Endothelial cell of umbilical vein (primary cell): ENCODE results near the gene EEFSEC. TPM values are rescaled to one million over a fixed set of nuclear protein-coding genes. Genes with fewer than 3 reads are reported as not detected.

Experiments
- BruUV-seq: library from RNA; stranded (reverse); fragments of 400-500 nt; replicated peaks from 2 replicates; lab custom pipeline; 2021; lab: Mats Ljungman, UMichigan
- CTCF ChIA-PET: fragments of 300-600, 350-600 bp; sonication (Branson Sonifier 250); formaldehyde crosslinking; loops from one replicate; lab custom pipeline; 2021; ENCODE audit warnings: antibody characterized with exemption, inconsistent platforms; lab: Charles Lee
- POLR2A ChIA-PET: fragments of 300-600, 350-600 bp; sonication (Branson Sonifier 250); formaldehyde crosslinking; loops from one replicate; lab custom pipeline; 2021; ENCODE audit warnings: antibody characterized with exemption, inconsistent platforms; lab: Charles Lee
- DNase-seq: peaks from one replicate; pipeline ENCODE4 v3.0.0-alpha.2; 2011; ENCODE audit warnings: low read depth, low spot score
- FAIRE-seq: peaks from 2 replicates; lab custom pipeline; 2011; peaks lifted over from hg19 to GRCh38; lab: Jason Lieb, UNC
- H2AFZ ChIP-seq: 2 replicates; pipeline ENCODE4 v1.6.0; 2012; ENCODE audit warnings: low read depth, low read length, control low read depth, inconsistent platforms
- H3K27ac ChIP-seq: 2 replicates; pipeline ENCODE4 v1.5.1; 2011; ENCODE audit warnings: low read depth, mild to moderate bottlenecking, control low read depth, low read length, moderate library complexity; ENCODE audit not compliant: insufficient read depth
- H3K27me3 ChIP-seq, 2 experiments: 2 replicates each; pipeline versions ENCODE4 v1.6.0 to v1.6.1; 2011; ENCODE audit warnings: low read length in 2 of 2, mixed read lengths in 1 of 2; ENCODE audit not compliant: control insufficient read depth in 2 of 2, insufficient read depth in 2 of 2
- H3K36me3 ChIP-seq, 2 experiments: 2 replicates in 1 of 2; 3 replicates in 1 of 2; pipeline ENCODE4 v1.5.1; 2011; ENCODE audit warnings: low read length in 2 of 2, mild to moderate bottlenecking in 1 of 2, moderate library complexity in 1 of 2; ENCODE audit not compliant: control insufficient read depth in 2 of 2, insufficient read depth in 2 of 2; ENCODE audit errors: extremely low read depth in 1 of 2
- H3K4me1 ChIP-seq: 3 replicates; pipeline ENCODE4 v1.5.1; 2011; ENCODE audit warnings: mild to moderate bottlenecking, low read length; ENCODE audit not compliant: control insufficient read depth, insufficient read depth; ENCODE audit errors: extremely low read depth
- H3K4me2 ChIP-seq: 2 replicates; pipeline ENCODE4 v1.6.1; 2011; ENCODE audit warnings: low read length, control low read depth, mixed read lengths; ENCODE audit not compliant: insufficient read depth
- H3K4me3 ChIP-seq, 3 experiments: fragments of 200-600 bp in 1 of 3; sonication (generic), shearing (Covaris generic) in 1 of 3; replicated peaks in 1 of 3; 2 replicates each; pipeline ENCODE4 v1.5.1; 2011 to 2016; ENCODE audit warnings: control low read depth in 3 of 3, low read length in 3 of 3, mild to moderate bottlenecking in 2 of 3, inconsistent platforms in 1 of 3, low read depth in 1 of 3, moderate library complexity in 1 of 3; ENCODE audit not compliant: insufficient read depth in 1 of 3
- H3K79me2 ChIP-seq: 2 replicates; pipeline ENCODE4 v1.6.0; 2012; ENCODE audit warnings: low read length, inconsistent platforms; ENCODE audit not compliant: control insufficient read depth, insufficient read depth
- H3K9ac ChIP-seq: replicated peaks from 2 replicates; pipeline ENCODE3; 2011; ENCODE audit warnings: low read length, control low read depth; ENCODE audit not compliant: insufficient read depth; ENCODE audit errors: extremely low read depth
- H3K9me1 ChIP-seq: replicated peaks from 3 replicates; pipeline ENCODE4 v1.6.0; 2011; ENCODE audit warnings: mild to moderate bottlenecking, low read length; ENCODE audit not compliant: control insufficient read depth, insufficient read depth; ENCODE audit errors: extremely low read depth
- H3K9me3 ChIP-seq: replicated peaks from 2 replicates; pipeline ENCODE4 v1.5.1; 2012; ENCODE audit warnings: low read length, inconsistent platforms; ENCODE audit not compliant: control insufficient read depth, insufficient read depth
- H4K20me1 ChIP-seq: replicated peaks from 2 replicates; pipeline ENCODE3; 2011; ENCODE audit warnings: mild to moderate bottlenecking, low read length; ENCODE audit not compliant: control insufficient read depth, insufficient read depth; ENCODE audit errors: extremely low read depth
- CTCF ChIP-seq, 2 donors: IDR thresholded peaks; 1 replicate in 1 of 2; 2 replicates in 1 of 2; pipeline ENCODE4 v1.5.1; 2011; ENCODE audit warnings: low read length in 2 of 2, mild to moderate bottlenecking in 2 of 2, moderate library complexity in 2 of 2, control low read depth in 1 of 2, inconsistent platforms in 1 of 2, low read depth in 1 of 2; ENCODE audit not compliant: insufficient read depth in 1 of 2; ENCODE audit errors: extremely low read depth in 1 of 2
- EZH2 ChIP-seq: IDR thresholded peaks from 2 replicates; pipeline ENCODE4 v1.6.1; 2012; ENCODE audit warnings: borderline replicate concordance, low read depth, mild to moderate bottlenecking, moderate library complexity, low read length, inconsistent platforms; ENCODE audit not compliant: severe bottlenecking
- FOS ChIP-seq: IDR thresholded peaks from 2 replicates; pipeline ENCODE4 v1.6.1; 2011; ENCODE audit warnings: mild to moderate bottlenecking, low read length, moderate library complexity, borderline replicate concordance; ENCODE audit not compliant: insufficient read depth
- GATA2 ChIP-seq: IDR thresholded peaks from 2 replicates; pipeline ENCODE4 v1.7.0; 2011; ENCODE audit warnings: low read depth, mild to moderate bottlenecking, moderate library complexity, mixed read lengths, low read length; ENCODE audit not compliant: insufficient read length, insufficient read depth
- JUN ChIP-seq: IDR thresholded peaks from 2 replicates; pipeline ENCODE4 v1.6.1; 2011; ENCODE audit warnings: borderline replicate concordance, low read depth; ENCODE audit not compliant: insufficient read length, insufficient read depth
- MAX ChIP-seq: IDR thresholded peaks from 2 replicates; pipeline ENCODE4 v1.6.1; 2011; ENCODE audit not compliant: insufficient read depth, insufficient read length
- MYC ChIP-seq: IDR thresholded peaks from one replicate; pipeline ENCODE4 v1.6.1; 2011; ENCODE audit warnings: mild to moderate bottlenecking, low read depth, low read length
- POLR2A ChIP-seq: IDR thresholded peaks from 2 replicates; pipeline ENCODE4 v1.6.1; 2012; ENCODE audit warnings: low read depth, mild to moderate bottlenecking, control low read depth, low read length
- POLR2AphosphoS5 ChIP-seq: IDR thresholded peaks from 2 replicates; pipeline ENCODE4 v1.6.1; 2012; ENCODE audit warnings: low read depth, mild to moderate bottlenecking, control low read depth, low read length, moderate library complexity; ENCODE audit not compliant: insufficient read depth
- dilution Hi-C: fragments of 300-500 bp; cut with MboI; formaldehyde crosslinking; loops from one replicate; pipeline ENCODE4 v1.15.0; 2019; ENCODE audit warnings: low sequenced_read_pairs; ENCODE audit not compliant: extremely low pct_ligation_motif_present
- intact Hi-C: fragments of 100-400 bp; cut with micrococcal nuclease; formaldehyde crosslinking; loops from one replicate; pipeline ENCODE4 v1.10.0; 2022
- polyA plus RNA-seq, 4 experiments: library from polyadenylated mRNA; depleted of rRNA in 3 of 4; stranded (reverse) in 3 of 4; unstranded in 1 of 4; fragments of >200 nt; gene quantifications; 2 replicates each; pipeline versions ENCODE4 v1.2.1 to v1.2.3, GENCODE V29; 2011 to 2012; ENCODE audit warnings: missing spikeins in 1 of 4
- total RNA-seq: library from RNA; stranded (reverse); gene quantifications from 2 replicates; pipeline ENCODE4 v1.2.3, GENCODE V29; 2021

The EEFSEC gene
- total and polyA plus RNA-seq, 2 donors (not counting 3 experiments of a cell fraction or from before 2014, with no cell fraction given): 13.1 to 14.5 TPM

GRCh38 chr3:128241741-128242140 lies 88.5 kb downstream of the EEFSEC start:
- Histone ChIP-seq H3K36me3 (no peaks in the 10 kb centered on the region), H3K9ac (no peak overlapping the region), H3K9me3 (no peaks in the 10 kb centered on the region), H3K4me3 (no peak overlapping the region), H2AFZ (no peak overlapping the region), H3K4me1 (peaks cover 5% of the 10 kb centered on the region), H4K20me1 (no peaks in the 10 kb centered on the region), H3K9me1 (no peaks in the 10 kb centered on the region), H3K27ac (no peak overlapping the region), H3K79me2 (no peaks in the 10 kb centered on the region), H3K27me3 (no peaks in the 10 kb centered on the region), H3K4me2 (no peak overlapping the region)
- DNase-seq: no peak
- ChIA-PET CTCF (interaction anchor here (0.7 to 2.0 kb wide), 6 partner anchors 9 to 80 kb away, joined by 3 to 5 read pairs (median 4); no protein-coding TSS in a partner anchor), POLR2A (no interaction called here)
- intact Hi-C loops: no loop called here
- TF ChIP-seq JUN (no peak), POLR2AphosphoS5 (no peak), MAX (no peak), FOS (no peak), EZH2 (no peak), MYC (no peak), GATA2 (no peak), CTCF (IDR thresholded peaks at IDR 0.05; ENCODE audit: extremely low read depth in 1 of 2, insufficient read depth in 1 of 2, low read depth in 1 of 2, low read length in 2 of 2) (no peak), POLR2A (no peak)
- dilution Hi-C loops: no loop called here
- BruUV-seq: no TSS peak
- FAIRE-seq: no peak
